Muscle of back (tissue), 11 donors: ENCODE results near the gene PTPRCAP. TPM values are rescaled to one million over a fixed set of nuclear protein-coding genes. Genes with fewer than 3 reads are reported as not detected.
A peak's percentile ranks its signal among the peaks of the same experiment; 100 is the strongest.

Source experiments
- DNase-seq, 3 donors: peaks; one replicate each; pipeline versions ENCODE4 v3.0.0 to v3.0.0-alpha.2; 2013
- polyA plus RNA-seq, 10 donors: library from polyadenylated mRNA; unstranded; fragments of 120-200 nt; gene quantifications; one replicate each; pipeline ENCODE4 v1.2.1, GENCODE V29; 2013; ENCODE audit not compliant: insufficient read length in 10 of 10

PTPRCAP gene
- polyA plus RNA-seq, 10 donors = 0.53 to 9.5 (median 1.2) TPM; not detected in 1

GRCh38 chr11:67441731-67442351 is 4.4 kb upstream of the PTPRCAP start:
- DNase-seq = no peak

- DNase-seq = no peak
Observed at GRCh38 chr11:67441098-67441563, 3.6 kb upstream of the PTPRCAP start.

- no peak for DNase-seq
Observed at GRCh38 chr11:67440229-67441097, 3.0 kb upstream of the PTPRCAP start.

- DNase-seq = peak in 1 of 3 donors; percentile 34
Observed at GRCh38 chr11:67439321-67440228, 2.1 kb upstream of the PTPRCAP start.

- peak in 1 of 3 donors; percentile 22 for DNase-seq
Observed at GRCh38 chr11:67438158-67438902, 848 bp upstream of the PTPRCAP start.

GRCh38 chr11:67437809-67438157 is 301 bp upstream of the PTPRCAP start:
- DNase-seq = no peak

- peak in 1 of 3 donors; percentile 37 for DNase-seq
Observed at GRCh38 chr11:67436459-67437081, 912 bp downstream of the PTPRCAP start.

- no peak for DNase-seq
Observed at GRCh38 chr11:67435727-67436458, 1.6 kb downstream of the PTPRCAP start.

GRCh38 chr11:67435031-67435726 is 2.3 kb downstream of the PTPRCAP start:
- no peak for DNase-seq

GRCh38 chr11:67434395-67434881 is 3.0 kb downstream of the PTPRCAP start:
- no peak for DNase-seq

GRCh38 chr11:67433536-67434394 is 3.7 kb downstream of the PTPRCAP start:
- DNase-seq = no peak

- no peak for DNase-seq
Observed at GRCh38 chr11:67432655-67433349, 4.7 kb downstream of the PTPRCAP start.

GRCh38 chr11:67431346-67432249 is 5.9 kb downstream of the PTPRCAP start:
- DNase-seq = no peak

- no peak for DNase-seq
Observed at GRCh38 chr11:67429722-67430121, 7.8 kb downstream of the PTPRCAP start.

- DNase-seq = no peak
Observed at GRCh38 chr11:67429038-67429668, 8.3 kb downstream of the PTPRCAP start.
